Stimulated activated CD8-positive, alpha-beta memory T cell treated with anti-CD3 and anti-CD28 coated beads, Interleukin-7, amount 100 ng/mL, for 1 hour (primary cell): ENCODE results near the gene ZNF423.

Experiments used
- DNase-seq, 2 donors: peaks; one replicate each; pipeline ENCODE4 v3.0.0-alpha.2; 2020; ENCODE audit warnings: low read depth in 2 of 2

The ZNF423 gene

DNA sequence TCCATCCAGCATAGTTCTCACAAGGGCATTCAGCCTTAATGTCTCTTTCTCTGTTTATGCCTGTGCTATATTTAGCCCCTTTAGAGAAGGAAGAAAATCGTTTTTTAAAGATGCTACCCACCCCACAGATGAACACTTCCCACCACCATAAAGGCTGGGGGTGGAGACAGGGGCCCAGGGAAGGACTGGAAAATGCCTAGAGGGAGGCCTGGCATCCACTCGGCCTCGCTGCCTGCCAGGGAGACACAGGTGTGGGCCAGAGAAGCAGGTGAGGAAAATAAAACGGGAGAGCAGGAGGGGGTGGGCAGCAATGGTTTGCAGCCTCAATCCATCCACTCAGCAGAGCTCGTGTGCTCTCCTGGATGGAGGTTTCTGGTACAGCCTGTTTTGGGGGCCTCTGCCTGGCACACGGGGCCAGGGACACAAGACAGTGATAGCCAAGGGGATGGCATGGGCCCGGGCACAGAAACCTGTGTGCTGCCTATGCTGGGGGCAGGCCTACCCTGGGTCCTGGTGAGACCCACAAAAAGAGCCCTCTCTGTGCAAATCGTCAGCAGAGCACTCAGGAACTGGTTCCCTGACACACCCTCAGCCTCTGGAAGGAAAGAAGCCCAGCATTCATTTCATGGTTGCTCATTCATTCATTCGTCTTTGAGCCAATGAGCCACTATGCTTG lies 360.9 kb downstream of the ZNF423 start:
- DNase-seq: no peak

DNA sequence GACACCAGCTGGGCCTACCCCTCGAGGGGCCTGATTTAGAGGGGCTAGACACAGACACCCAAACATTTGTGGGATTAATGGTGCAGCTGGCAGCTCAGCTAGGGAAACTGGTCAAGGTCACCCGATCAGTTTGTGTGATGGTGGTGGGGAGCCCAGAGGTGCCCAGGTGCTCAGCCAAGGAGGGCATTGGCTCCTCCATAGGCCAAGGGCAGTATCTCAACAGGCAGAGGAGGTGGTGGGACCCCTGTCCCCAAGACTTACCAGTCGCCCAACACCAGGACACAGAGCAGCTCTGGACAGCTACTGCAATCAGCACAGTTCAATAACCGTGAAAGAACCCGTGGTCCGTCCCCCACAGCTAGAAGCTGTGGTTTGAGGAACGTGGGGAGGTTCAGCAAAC lies 361.4 kb downstream of the ZNF423 start:
- no peak for DNase-seq

- DNase-seq: no peak
Measured at GRCh38 chr16:49493836-49494235, 362.1 kb downstream of the ZNF423 start.

DNA sequence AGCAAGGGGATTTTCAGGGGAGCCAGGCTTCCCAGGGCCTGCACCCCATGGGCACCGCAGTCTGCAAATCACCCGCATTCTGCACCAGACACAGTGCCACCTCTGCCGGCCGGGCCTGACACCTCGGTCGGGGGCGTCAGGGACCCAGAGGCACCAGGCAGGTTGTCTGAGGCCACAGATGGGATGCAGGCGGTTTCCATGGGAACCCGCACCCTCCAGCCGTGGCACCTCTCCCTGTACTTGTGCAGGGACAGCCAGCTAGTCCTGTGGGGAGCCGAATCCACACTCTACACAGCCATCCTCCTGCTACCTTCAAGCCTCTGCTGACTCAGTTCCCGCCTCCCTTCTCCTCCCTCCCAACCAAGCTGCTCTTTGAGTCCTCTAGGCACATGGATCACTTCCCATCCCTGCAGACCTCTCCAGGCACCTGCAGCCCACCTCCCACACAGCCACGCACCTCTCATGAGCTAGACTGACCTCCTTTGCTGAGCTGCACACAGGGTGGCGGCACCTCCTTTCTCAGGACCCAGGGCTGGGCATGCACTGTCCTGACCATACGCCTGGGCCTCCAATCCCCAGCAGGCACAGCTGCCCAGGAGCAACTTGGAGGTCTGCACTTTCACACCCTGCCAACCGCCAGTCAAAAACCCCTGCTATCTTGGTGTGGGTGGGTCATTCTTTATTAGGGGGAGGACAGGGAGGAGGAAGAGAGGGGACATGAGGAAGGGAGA lies 362.9 kb downstream of the ZNF423 start:
- DNase-seq: no peak

DNA sequence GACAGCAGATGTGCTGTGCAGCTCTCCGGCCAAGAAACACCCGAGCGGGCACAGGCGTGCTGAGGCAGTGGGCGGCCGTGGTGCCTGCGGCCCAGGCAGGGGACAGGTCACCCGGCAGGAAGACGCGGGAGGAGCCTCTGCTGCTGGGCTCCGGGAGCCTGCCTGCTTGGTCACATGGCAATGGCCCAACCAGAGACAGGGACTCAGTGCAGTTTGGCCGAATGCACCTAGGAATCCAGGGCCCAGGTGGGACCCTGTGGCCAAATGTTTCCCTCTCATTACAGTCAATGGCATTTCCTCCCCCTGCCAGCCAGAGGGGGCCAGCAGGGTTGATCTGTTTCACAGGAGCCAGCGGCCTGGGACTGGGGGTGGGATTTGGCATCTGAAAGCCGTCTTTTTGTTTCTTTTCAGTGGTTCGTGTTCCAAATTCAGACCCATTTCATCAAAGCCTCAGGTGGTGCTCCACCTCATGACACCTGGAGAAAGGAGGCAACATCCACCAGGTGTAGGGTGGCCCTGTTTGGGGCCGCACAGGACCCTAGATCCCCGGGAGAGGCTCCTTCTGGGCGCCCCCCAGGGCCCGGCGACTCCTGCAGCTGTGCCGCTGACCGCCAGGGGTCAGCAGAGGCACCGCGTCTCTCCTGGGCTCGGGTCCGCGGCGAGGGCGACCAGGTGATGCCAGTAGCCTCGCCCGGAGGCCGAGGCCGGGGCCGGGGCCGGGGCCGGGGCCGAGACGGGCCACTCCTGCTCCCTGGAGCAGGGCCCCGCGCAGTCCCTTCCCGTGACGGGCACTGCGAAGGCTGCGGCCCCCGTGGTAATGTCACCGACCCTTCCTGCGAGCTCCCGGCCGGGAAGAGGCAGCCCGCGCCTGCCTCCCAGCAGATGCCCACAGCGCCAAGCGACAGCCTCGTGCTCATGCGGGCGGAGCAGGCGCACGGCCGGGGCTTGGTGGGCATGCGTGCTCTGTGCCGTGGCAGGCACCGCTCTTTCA lies 363.8 kb downstream of the ZNF423 start:
- DNase-seq: peak in 1 of 2 donors; percentile 6

- no peak for DNase-seq
Measured at GRCh38 chr16:49491106-49491670, 364.7 kb downstream of the ZNF423 start.

- DNase-seq: no peak
Measured at GRCh38 chr16:49490321-49490705, 365.6 kb downstream of the ZNF423 start.

- DNase-seq: no peak
Measured at GRCh38 chr16:49489686-49490320, 366.1 kb downstream of the ZNF423 start.

GRCh38 chr16:49488740-49489525 lies 367.0 kb downstream of the ZNF423 start:
- no peak for DNase-seq

DNA sequence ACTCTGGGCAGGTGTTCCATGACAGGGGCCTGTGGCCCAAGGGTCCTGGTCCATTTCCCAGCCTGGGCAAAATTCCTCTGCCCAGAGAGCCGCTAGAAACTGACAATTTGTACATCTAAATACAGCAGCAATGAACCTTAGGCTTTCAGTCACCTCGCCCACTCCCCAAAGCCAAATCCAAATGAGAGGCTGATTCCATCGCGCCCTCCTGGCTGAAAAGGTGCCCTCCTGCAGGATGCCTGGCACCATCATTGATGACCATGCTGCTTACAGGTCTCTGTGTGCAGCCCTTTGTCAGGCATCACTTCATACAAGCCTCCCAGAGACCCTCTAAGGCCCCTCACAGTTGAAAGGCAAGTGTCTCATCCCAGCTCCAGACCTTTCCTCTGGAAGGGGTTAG lies 367.6 kb downstream of the ZNF423 start:
- DNase-seq: no peak

DNA sequence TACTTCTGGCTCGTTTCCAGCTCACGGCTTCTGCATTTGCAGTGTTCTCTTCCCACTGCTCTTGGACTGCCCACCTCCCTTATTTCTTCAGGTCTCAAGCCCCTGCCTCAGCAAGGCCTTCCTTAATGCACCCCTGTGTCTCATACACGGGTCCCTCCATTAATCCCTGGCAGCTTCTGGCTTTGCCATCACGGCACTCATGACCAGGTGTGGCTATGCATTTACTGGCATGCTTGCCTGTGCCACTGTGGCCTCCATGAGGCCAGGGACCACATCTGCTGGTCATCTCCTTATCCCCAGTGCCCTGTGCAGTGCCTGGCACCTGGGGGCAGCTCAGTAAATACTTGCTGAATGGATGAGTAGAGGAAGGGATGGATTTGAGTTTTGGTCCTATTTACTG lies 368.2 kb downstream of the ZNF423 start:
- DNase-seq: no peak

- no peak for DNase-seq
Measured at GRCh38 chr16:49486400-49486799, 369.5 kb downstream of the ZNF423 start.

DNA sequence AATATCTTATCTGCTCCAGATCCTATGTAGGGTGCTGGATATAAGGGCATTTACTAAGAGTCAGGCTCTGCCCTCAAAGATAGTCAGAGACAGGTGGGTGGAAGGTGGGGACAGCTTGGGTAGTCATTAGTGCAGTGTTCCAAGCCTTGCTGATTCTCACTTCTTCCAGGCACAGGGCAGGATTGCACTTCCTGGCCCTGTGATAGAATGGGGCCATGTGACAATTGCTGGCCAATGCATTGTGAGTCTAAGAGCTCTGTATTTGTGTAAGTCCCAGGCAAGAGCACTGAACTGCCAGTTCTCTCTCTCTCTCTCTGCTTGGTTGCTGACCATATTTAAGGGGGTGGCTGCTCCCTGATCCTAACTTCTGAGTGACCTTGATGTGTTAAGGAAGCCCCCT lies 370.2 kb downstream of the ZNF423 start:
- no peak for DNase-seq

- DNase-seq: no peak
Measured at GRCh38 chr16:49484936-49485335, 371.0 kb downstream of the ZNF423 start.

DNA sequence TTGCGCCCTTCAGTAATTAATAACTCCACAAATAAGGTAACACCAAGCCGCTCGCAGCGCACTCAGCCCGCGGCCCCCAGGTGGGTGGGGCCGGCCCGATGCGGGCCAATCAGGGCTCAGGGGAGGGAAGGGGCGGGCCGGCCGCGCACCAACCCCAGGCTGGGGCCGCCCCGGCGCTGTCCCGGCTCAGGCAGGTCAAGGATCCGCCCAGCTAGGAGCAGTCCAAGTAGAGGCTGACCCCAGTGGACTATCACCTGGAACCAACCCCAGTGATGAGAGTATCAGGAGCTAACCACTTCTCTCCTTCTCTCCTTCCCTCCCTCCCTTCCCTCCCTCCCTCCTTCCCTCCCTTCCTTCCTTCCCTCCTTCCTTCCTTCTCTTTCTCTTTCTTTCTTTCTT lies 371.5 kb downstream of the ZNF423 start:
- no peak for DNase-seq

- DNase-seq: no peak
Measured at GRCh38 chr16:49483651-49484450, 372.1 kb downstream of the ZNF423 start.

- DNase-seq: no peak
Measured at GRCh38 chr16:49483251-49483650, 372.7 kb downstream of the ZNF423 start.

DNA sequence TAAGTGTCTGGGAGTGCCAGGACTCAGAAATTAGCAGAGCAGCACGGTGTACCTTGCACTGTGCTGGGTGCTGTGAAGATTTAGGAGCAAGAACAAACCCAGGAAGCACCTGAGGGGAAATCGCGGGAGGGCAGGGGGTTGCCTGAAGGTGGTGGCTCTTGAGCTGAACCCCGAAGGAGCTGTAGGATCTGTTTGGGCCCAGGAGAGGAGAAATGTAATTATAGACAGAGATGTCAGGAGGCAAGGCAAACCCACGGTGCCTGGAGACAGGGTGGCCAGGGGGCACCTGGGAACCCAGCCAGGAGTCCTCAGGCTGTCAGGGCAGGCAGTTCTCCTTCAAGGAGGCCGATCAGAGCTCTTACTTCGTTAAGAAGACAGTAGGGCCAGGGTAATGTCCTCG lies 373.2 kb downstream of the ZNF423 start:
- no peak for DNase-seq

GRCh38 chr16:49478616-49479015 lies 377.3 kb downstream of the ZNF423 start:
- no peak for DNase-seq

GRCh38 chr16:49478107-49478506 lies 377.8 kb downstream of the ZNF423 start:
- DNase-seq: no peak
